HG03378 (cell line): Measurements from ENCODE around the gene A4GNT.
"Not testable (repeated sequence)": the region's sequence is repeated elsewhere in the genome, so short reads cannot be mapped to it uniquely, and the experiment has no call there.

Experiments used
- ATAC-seq: cut with Tn5 transposase; IDR thresholded peaks from one replicate; pipeline ENCODE4 v1.9.1; 2021; ENCODE audit warnings: mild to moderate bottlenecking, moderate library complexity; ENCODE audit not compliant: unreplicated experiment

The A4GNT gene

GRCh38 chr3:138119423-138119766, 12.8 kb downstream of the A4GNT start:
- no peak for ATAC-seq

GRCh38 chr3:138118612-138119422, 13.4 kb downstream of the A4GNT start:
- ATAC-seq: peak; percentile 80

- peak; percentile 58 for ATAC-seq
Measured at GRCh38 chr3:138114988-138115971, 16.9 kb downstream of the A4GNT start, which contains the start of gene DZIP1L. DZIP1L (minus strand) TSS chr3:138115608; CDS start chr3:138103971, 11,637 bp downstream.

- ATAC-seq: no peak
Measured at GRCh38 chr3:138114431-138114918, 17.7 kb downstream of the A4GNT start.

- ATAC-seq: no peak
Measured at GRCh38 chr3:138113326-138113725, 18.9 kb downstream of the A4GNT start.

GRCh38 chr3:138112362-138112761, 19.8 kb downstream of the A4GNT start:
- no peak for ATAC-seq

- no peak for ATAC-seq
Measured at GRCh38 chr3:138105598-138105997, 26.6 kb downstream of the A4GNT start.

- ATAC-seq: no peak
Measured at GRCh38 chr3:138103466-138103865, 28.7 kb downstream of the A4GNT start.

GRCh38 chr3:138101351-138101940, 30.7 kb downstream of the A4GNT start:
- ATAC-seq: not testable (repeated sequence)

- ATAC-seq: no peak
Measured at GRCh38 chr3:138099417-138099816, 32.8 kb downstream of the A4GNT start.

- ATAC-seq: no peak
Measured at GRCh38 chr3:138097192-138098172, 34.7 kb downstream of the A4GNT start.

GRCh38 chr3:138093721-138094120, 38.5 kb downstream of the A4GNT start:
- no peak for ATAC-seq

GRCh38 chr3:138092023-138092422, 40.2 kb downstream of the A4GNT start:
- no peak for ATAC-seq

- ATAC-seq: no peak
Measured at GRCh38 chr3:138089091-138089490, 43.1 kb downstream of the A4GNT start.

- not testable (repeated sequence) for ATAC-seq
Measured at GRCh38 chr3:138085745-138086144, 46.4 kb downstream of the A4GNT start.

GRCh38 chr3:138084196-138084595, 48.0 kb downstream of the A4GNT start:
- ATAC-seq: no peak

GRCh38 chr3:138082992-138083386, 49.2 kb downstream of the A4GNT start:
- ATAC-seq: peak; percentile 26

GRCh38 chr3:138082085-138082991, 49.9 kb downstream of the A4GNT start:
- peak; percentile 69 for ATAC-seq
